GM12878 (cell line): ENCODE results near the gene NKX1-1. TPM values are rescaled to one million over a fixed set of nuclear protein-coding genes. Genes with fewer than 3 reads are reported as not detected.

Experiments used
- ATAC-seq: fragments of 200-7000 bp; cut with Tn5 transposase; 3 replicates; pipeline ENCODE4 v1.9.1; 2020; ENCODE audit warnings: mild to moderate bottlenecking, moderate library complexity
- BruUV-seq: library from RNA; stranded (reverse); fragments of 400-500 nt; replicated peaks from 2 replicates; lab custom pipeline; 2021; lab: Mats Ljungman, UMichigan
- CTCF ChIA-PET: fragments of 300-600 bp; sonication (Branson Sonifier 250); formaldehyde crosslinking; extraction: SDS; loops from one replicate; lab custom pipeline; 2021; ENCODE audit warnings: inconsistent platforms; lab: Yijun Ruan, JAX
- POLR2A ChIA-PET: fragments of 350-600 bp; formaldehyde crosslinking; extraction: SDS; loops from one replicate; lab custom pipeline; 2021; ENCODE audit warnings: inconsistent platforms; lab: Charles Lee
- RAD21 ChIA-PET: fragments of 300-600 bp; sonication (Branson Sonifier 250); formaldehyde crosslinking; loops from one replicate; lab custom pipeline; 2023; ENCODE audit warnings: antibody characterized with exemption; ENCODE audit not compliant: unreplicated experiment; lab: Charles Lee
- SMC1A ChIA-PET: fragments of 300-600 bp; sonication (Branson Sonifier 250); formaldehyde crosslinking; loops from one replicate; lab custom pipeline; 2023; ENCODE audit not compliant: unreplicated experiment, uncharacterized antibody; lab: Charles Lee
- DNase-seq: peaks from one replicate; pipeline ENCODE4 v3.0.0-alpha.2; 2011; ENCODE audit warnings: low read depth, low spot score
- FAIRE-seq: peaks from 3 replicates; lab custom pipeline; 2011; peaks lifted over from hg19 to GRCh38; lab: Jason Lieb, UNC
- H2AFZ ChIP-seq: 2 replicates; pipeline ENCODE4 v1.6.0; 2011; ENCODE audit warnings: low read depth, low read length, control low read depth; ENCODE audit not compliant: control insufficient read depth
- H3K27ac ChIP-seq: 2 replicates; pipeline ENCODE4 v1.5.1; 2011; ENCODE audit warnings: control low read depth; ENCODE audit not compliant: control insufficient read depth, insufficient read depth
- H3K27me3 ChIP-seq, 2 experiments: replicated peaks in 1 of 2; 2 replicates each; pipeline versions ENCODE4 v1.6.0 to v1.6.1; 2011; ENCODE audit warnings: low read length in 1 of 2; ENCODE audit not compliant: control insufficient read depth in 2 of 2, insufficient read depth in 2 of 2
- H3K36me3 ChIP-seq, 2 experiments: 2 replicates each; pipeline ENCODE4 v1.5.1; 2011; ENCODE audit warnings: low read length in 1 of 2; ENCODE audit not compliant: control insufficient read depth in 2 of 2, insufficient read depth in 2 of 2
- H3K4me1 ChIP-seq: 2 replicates; pipeline ENCODE4 v1.6.1; 2011; ENCODE audit warnings: mild to moderate bottlenecking, low read length, moderate library complexity, mixed read lengths; ENCODE audit not compliant: control insufficient read depth, insufficient read depth
- H3K4me2 ChIP-seq: 2 replicates; pipeline ENCODE4 v1.6.0; 2011; ENCODE audit warnings: control low read depth; ENCODE audit not compliant: control insufficient read depth, insufficient read depth
- H3K4me3 ChIP-seq: fragments of 200-600 bp; sonication (generic); 2 replicates; pipeline ENCODE4 v1.5.1; 2016
- H3K79me2 ChIP-seq: 2 replicates; pipeline ENCODE4 v1.6.0; 2011; ENCODE audit warnings: low read length; ENCODE audit not compliant: control insufficient read depth, insufficient read depth
- H3K9ac ChIP-seq: 2 replicates; pipeline ENCODE4 v1.8.0; 2011; ENCODE audit warnings: low read length, control low read depth, mixed read lengths; ENCODE audit not compliant: control insufficient read depth, insufficient read depth
- H3K9me3 ChIP-seq: replicated peaks from 3 replicates; pipeline ENCODE4 v1.5.1; 2011; ENCODE audit warnings: mild to moderate bottlenecking, low read length; ENCODE audit not compliant: control insufficient read depth, insufficient read depth
- H4K20me1 ChIP-seq: 2 replicates; pipeline ENCODE4 v1.6.0; 2011; ENCODE audit not compliant: control insufficient read depth, insufficient read depth
- ATF3 ChIP-seq: IDR thresholded peaks from 2 replicates; pipeline ENCODE4 v1.6.1; 2011; ENCODE audit warnings: low read depth, mild to moderate bottlenecking, low read length, moderate library complexity, borderline replicate concordance; ENCODE audit errors: extremely low read depth
- IKZF2 ChIP-seq, 2 experiments: fragments of 450-650 bp; IDR thresholded peaks; 2 replicates each; pipeline ENCODE4 v1.6.1; 2017; ENCODE audit warnings: mild to moderate bottlenecking in 2 of 2, moderate library complexity in 2 of 2
- MAX ChIP-seq: IDR thresholded peaks from 2 replicates; pipeline ENCODE4 v1.6.1; 2012; ENCODE audit warnings: low read depth, low read length, improper control_type of control experiment
- MEF2A ChIP-seq: IDR thresholded peaks from 2 replicates; pipeline ENCODE4 v1.6.1; 2011; ENCODE audit warnings: low read depth, mild to moderate bottlenecking, low read length, moderate library complexity; ENCODE audit not compliant: insufficient read depth
- NBN ChIP-seq: fragments of 450-650 bp; IDR thresholded peaks from 2 replicates; pipeline ENCODE4 v1.6.1; 2016
- NFYA ChIP-seq: IDR thresholded peaks from 2 replicates; pipeline ENCODE4 v1.6.1; 2011; ENCODE audit warnings: low read depth, mild to moderate bottlenecking, low read length, improper control_type of control experiment, borderline replicate concordance
- NR2C2 ChIP-seq: IDR thresholded peaks from 2 replicates; pipeline ENCODE4 v1.6.1; 2011; ENCODE audit warnings: borderline replicate concordance, low read depth; ENCODE audit not compliant: control insufficient read depth, insufficient read length
- POLR2AphosphoS2 ChIP-seq: IDR thresholded peaks from 2 replicates; pipeline ENCODE4 v1.6.1; 2011; ENCODE audit warnings: low read depth, mild to moderate bottlenecking, low read length, improper control_type of control experiment, moderate library complexity
- RELA ChIP-seq: fragments of 450-650 bp; IDR thresholded peaks from 2 replicates; pipeline ENCODE4 v1.8.0; 2014; ENCODE audit warnings: borderline replicate concordance; ENCODE audit not compliant: partially characterized antibody
- RFX5 ChIP-seq: IDR thresholded peaks from 2 replicates; pipeline ENCODE4 v1.6.1; 2011; ENCODE audit warnings: low read depth, low read length, improper control_type of control experiment
- WRNIP1 ChIP-seq: IDR thresholded peaks from 2 replicates; pipeline ENCODE4 v1.6.1; 2011; ENCODE audit warnings: low read depth, low read length, improper control_type of control experiment, borderline replicate concordance
- ZBED1 ChIP-seq: IDR thresholded peaks from 2 replicates; pipeline ENCODE4 v1.6.1; 2016; ENCODE audit warnings: borderline replicate concordance
- ZBTB33 ChIP-seq: fragments of 450-650 bp; IDR thresholded peaks from 2 replicates; pipeline ENCODE4 v1.6.1; 2017; ENCODE audit warnings: mild to moderate bottlenecking
- WGBS: methylation state at CpG from one replicate; pipeline ENCODE4 v1.1.6; 2016; ENCODE audit warnings: low lambda C conversion rate; ENCODE audit not compliant: insufficient replicate concordance, insufficient coverage; ENCODE audit errors: missing lambda C conversion rate; 5-methylcytosine and 5-hydroxymethylcytosine counted together
- in situ Hi-C: fragments of 300-500 bp; cut with MboI; formaldehyde crosslinking; loops from 9 replicates; pipeline ENCODE4 v1.14.3; 2018; ENCODE audit warnings: mixed read lengths
- intact Hi-C: fragments of 100-400 bp; cut with micrococcal nuclease; formaldehyde crosslinking; loops from one replicate; pipeline ENCODE4 v1.14.2; 2022; ENCODE audit not compliant: unreplicated experiment
- polyA plus RNA-seq, 11 experiments: library from polyadenylated mRNA; depleted of rRNA in 4 of 11; unstranded in 6 of 11; stranded (reverse) in 5 of 11; fragments of >200 nt; fragmentation: Nextera tagmentation in 4 of 11; fragmentation: Illumina TruSeq in 1 of 11; extraction: Ambion mirVana in 4 of 11; extraction: Trizol in 1 of 11; gene quantifications; 1 replicate in 1 of 11; 2 replicates in 10 of 11; pipeline versions ENCODE4 v1.2.1 to v1.2.3, GENCODE V29; 2011 to 2016; ENCODE audit warnings: inconsistent platforms in 2 of 11, missing spikeins in 2 of 11, low read depth in 1 of 11
- total RNA-seq, 4 experiments: library from RNA; depleted of rRNA in 3 of 4; stranded (reverse); fragments of >200 nt in 3 of 4; fragmentation: Illumina TruSeq in 1 of 4; extraction: Trizol in 1 of 4; gene quantifications; 2 replicates each; pipeline versions ENCODE4 v1.2.1 to v1.2.3, GENCODE V29; 2013 to 2021
- TF ChIP-seq, protein P1 (sequence below): fragments of 450-650 bp; IDR thresholded peaks from 2 replicates; pipeline ENCODE4 v1.6.1; 2016; ENCODE audit warnings: mild to moderate bottlenecking

Gene NKX1-1
- total and polyA plus RNA-seq, 10 of the 15 experiments (the other 5 are each of a cell fraction or from before 2014, with no cell fraction given), result not detected

DNA sequence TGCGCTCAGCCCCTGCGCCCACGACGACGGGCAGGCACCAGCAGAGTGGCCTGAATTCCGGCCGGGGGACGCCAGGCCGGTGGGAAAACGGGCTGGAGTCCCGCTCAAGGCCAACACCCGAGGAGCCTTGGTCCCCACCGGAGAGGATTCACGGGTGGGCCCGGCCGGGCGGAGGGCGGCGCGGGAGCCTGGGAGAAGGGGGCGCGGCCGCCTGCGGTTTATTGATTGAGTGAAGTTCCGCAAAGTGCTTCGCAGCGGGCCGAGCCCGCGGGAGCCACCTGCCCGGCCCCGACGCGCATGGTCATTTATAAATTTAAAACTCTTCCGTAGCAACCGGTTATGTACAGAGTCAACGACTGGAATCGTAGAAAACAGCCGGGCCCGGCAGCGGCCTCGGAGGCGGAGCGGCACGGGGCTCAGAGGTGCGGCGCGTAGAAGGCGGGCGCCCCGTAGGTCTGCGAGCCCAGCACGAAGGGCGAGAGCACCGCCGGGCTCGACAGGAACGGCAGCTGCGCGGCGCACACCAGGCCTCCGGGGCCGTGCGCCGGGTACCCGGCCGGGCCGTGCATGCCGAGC lies 3.6 kb downstream of the NKX1-1 start:
- no peak for DNase-seq
- intact Hi-C loops, result no loop called here
- 80% methylated on average over 57 of the region's 69 CpGs for WGBS

More for the DNA sequence above, 3.6 kb downstream of the NKX1-1 start:
- Histone ChIP-seq H3K36me3 (no peaks in the 10 kb centered on the region), H3K27ac (no peak overlapping the region), H3K27me3 (no peaks in the 10 kb centered on the region), H4K20me1 (no peaks in the 10 kb centered on the region), H3K79me2 (no peaks in the 10 kb centered on the region), H3K4me3 (no peak overlapping the region), H2AFZ (no peak overlapping the region), H3K9me3 (peaks cover 17% of the 10 kb centered on the region; the same call in 2 of the 3 replicates), H3K9ac (no peak overlapping the region), H3K4me1 (no peaks in the 10 kb centered on the region), H3K4me2 (no peak overlapping the region)
- BruUV-seq, result no TSS peak
- ATAC-seq, result no peak
- SMC1A ChIA-PET, result no interaction called here
- TF ChIP-seq MAX (no peak), ZBTB33 (no peak), IKZF2 (IDR thresholded peaks at IDR 0.05) (no peak), WRNIP1 (no peak), POLR2AphosphoS2 (no peak), ATF3 (no peak), ZBED1 (no peak), RELA (no peak), NFYA (no peak), MEF2A (no peak), RFX5 (no peak), NR2C2 (no peak), NBN (no peak)
- TF ChIP-seq, protein P1, sequence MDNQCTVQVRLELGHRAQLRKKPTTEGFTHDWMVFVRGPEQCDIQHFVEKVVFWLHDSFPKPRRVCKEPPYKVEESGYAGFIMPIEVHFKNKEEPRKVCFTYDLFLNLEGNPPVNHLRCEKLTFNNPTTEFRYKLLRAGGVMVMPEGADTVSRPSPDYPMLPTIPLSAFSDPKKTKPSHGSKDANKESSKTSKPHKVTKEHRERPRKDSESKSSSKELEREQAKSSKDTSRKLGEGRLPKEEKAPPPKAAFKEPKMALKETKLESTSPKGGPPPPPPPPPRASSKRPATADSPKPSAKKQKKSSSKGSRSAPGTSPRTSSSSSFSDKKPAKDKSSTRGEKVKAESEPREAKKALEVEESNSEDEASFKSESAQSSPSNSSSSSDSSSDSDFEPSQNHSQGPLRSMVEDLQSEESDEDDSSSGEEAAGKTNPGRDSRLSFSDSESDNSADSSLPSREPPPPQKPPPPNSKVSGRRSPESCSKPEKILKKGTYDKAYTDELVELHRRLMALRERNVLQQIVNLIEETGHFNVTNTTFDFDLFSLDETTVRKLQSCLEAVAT, result no peak
- CTCF ChIA-PET, result no interaction called here
- in situ Hi-C loops, result loop anchor here (10.0 kb wide), 1 partner anchor 62 kb away; no protein-coding TSS in a partner anchor
- RAD21 ChIA-PET, result no interaction called here
- POLR2A ChIA-PET, result no interaction called here
- no peak for FAIRE-seq
